ENCODE data around the gene RABGAP1L. TPM values are rescaled to one million over a fixed set of nuclear protein-coding genes. Genes with fewer than 3 reads are reported as not detected.
"Not testable (repeated sequence)": the region's sequence is repeated elsewhere in the genome, so short reads cannot be mapped to it uniquely, and the experiment has no call there.

Gene RABGAP1L
- total RNA-seq, 4 donors from 2014 or later: 70.5 to 100 (median 92.6) TPM

DNA sequence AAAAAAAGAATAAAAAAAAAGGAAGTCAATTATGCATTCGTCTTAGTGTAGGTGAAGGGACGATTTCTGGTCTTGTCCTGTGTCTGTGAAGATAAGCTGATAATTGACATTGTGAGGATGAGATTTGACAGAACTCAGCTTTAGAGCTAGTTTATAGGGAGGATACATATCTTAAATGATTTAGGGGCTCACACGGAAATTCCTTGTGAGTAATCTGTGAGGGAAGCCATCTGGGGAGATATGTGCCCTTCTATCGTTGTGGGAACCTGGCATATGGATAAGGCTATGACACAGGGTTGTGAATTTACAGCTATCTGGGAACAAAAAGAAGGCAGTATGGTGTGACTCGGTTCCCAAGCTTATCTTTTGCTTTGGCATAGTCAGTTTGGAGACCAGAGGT is 71.1 kb downstream of the RABGAP1L start:
- WGBS, 2 donors: 77 to 95% methylated on average over 5 of the region's 5 CpGs
- no peaks in the 10 kb centered on the region for H3K27me3 ChIP-seq
- H3K4me1 ChIP-seq: peaks cover 7 to 9% of the 10 kb centered on the region in 2 donors
- no peak for TF ChIP-seq POLR2A (IDR thresholded peaks at IDR 0.05)
- TF ChIP-seq, protein P1, sequence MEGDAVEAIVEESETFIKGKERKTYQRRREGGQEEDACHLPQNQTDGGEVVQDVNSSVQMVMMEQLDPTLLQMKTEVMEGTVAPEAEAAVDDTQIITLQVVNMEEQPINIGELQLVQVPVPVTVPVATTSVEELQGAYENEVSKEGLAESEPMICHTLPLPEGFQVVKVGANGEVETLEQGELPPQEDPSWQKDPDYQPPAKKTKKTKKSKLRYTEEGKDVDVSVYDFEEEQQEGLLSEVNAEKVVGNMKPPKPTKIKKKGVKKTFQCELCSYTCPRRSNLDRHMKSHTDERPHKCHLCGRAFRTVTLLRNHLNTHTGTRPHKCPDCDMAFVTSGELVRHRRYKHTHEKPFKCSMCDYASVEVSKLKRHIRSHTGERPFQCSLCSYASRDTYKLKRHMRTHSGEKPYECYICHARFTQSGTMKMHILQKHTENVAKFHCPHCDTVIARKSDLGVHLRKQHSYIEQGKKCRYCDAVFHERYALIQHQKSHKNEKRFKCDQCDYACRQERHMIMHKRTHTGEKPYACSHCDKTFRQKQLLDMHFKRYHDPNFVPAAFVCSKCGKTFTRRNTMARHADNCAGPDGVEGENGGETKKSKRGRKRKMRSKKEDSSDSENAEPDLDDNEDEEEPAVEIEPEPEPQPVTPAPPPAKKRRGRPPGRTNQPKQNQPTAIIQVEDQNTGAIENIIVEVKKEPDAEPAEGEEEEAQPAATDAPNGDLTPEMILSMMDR (IDR thresholded peaks at IDR 0.05): no peak
- H3K9me3 ChIP-seq: peaks cover 4% of the 10 kb centered on the region
- no peak overlapping the region for H3K27ac ChIP-seq
- H3K4me3 ChIP-seq (replicated peaks in 1 of 3): no peak overlapping the region
- no peaks in the 10 kb centered on the region for H3K36me3 ChIP-seq
- intact Hi-C loops (cut with DNase I): no loop called here
- DNase-seq: no peak

DNA sequence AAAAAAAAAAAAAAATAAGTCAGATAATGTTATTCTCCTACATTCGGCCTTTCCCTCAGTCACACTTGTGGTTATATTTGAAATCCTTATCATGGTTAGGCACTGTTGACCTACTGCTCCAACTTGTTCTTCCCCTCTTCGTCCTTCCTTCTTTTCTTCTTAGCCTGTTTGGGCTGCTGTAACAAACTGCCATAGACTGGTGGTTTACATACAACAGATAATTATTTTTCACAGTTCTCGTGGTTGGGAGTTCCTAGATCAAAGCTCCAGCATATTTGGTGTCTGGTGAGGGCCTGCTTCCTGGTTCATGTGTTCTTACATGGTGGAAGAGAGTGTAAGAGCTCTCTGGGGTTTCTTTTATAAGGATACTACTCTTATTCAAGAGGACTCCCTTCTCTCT is 73.4 kb downstream of the RABGAP1L start:
- intact Hi-C loops (cut with DNase I): no loop called here
- WGBS, 2 donors: 93 to 94% methylated on average over 3 of the region's 3 CpGs
- TF ChIP-seq, protein P1 (IDR thresholded peaks at IDR 0.05): no peak
- no peak for TF ChIP-seq POLR2A (IDR thresholded peaks at IDR 0.05)
- DNase-seq: no peak
- H3K4me3 ChIP-seq (replicated peaks in 1 of 3): no peak overlapping the region
- H3K4me1 ChIP-seq: no peaks in the 10 kb centered on the region
- peaks cover 2% of the 10 kb centered on the region for H3K9me3 ChIP-seq
- H3K27ac ChIP-seq: no peak overlapping the region
- H3K27me3 ChIP-seq: no peaks in the 10 kb centered on the region
- no peaks in the 10 kb centered on the region for H3K36me3 ChIP-seq

GRCh38 chr1:174238845-174239501 is 79.7 kb downstream of the RABGAP1L start:
- H3K36me3 ChIP-seq; H3K27me3 ChIP-seq; H3K27ac ChIP-seq; H3K9me3 ChIP-seq; intact Hi-C loops (cut with DNase I); H3K4me3 ChIP-seq (replicated peaks in 1 of 3); DNase-seq: not testable (repeated sequence)
- WGBS, 2 donors: 93 to 96% methylated on average over 26 to 29 of the region's 31 CpGs
- peaks cover 7 to 11% of the 10 kb centered on the region in 2 donors for H3K4me1 ChIP-seq

DNA sequence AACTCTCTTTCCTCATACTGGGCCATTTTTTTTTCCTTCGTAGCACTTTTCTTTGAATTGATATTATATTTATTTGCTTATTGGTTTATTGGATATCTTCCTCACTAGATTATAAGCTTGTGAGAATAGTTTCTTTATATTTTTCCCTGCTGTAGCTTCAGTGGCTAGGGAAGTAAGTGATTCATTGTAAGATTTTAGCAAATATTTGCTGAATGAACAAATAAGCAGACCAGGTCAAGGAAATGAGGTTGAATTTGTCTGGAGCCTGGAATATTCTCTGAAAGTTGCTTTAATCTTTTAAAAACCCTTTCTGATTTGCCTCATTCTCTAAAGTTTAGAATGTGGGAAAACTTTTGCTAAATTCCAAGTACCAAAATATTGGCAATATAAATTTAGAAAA is 80.2 kb downstream of the RABGAP1L start:
- 93 to 96% methylated on average over 1 of the region's 1 CpG for WGBS, 2 donors
- Histone ChIP-seq H3K36me3 (no peaks in the 10 kb centered on the region), H3K9me3 (no peaks in the 10 kb centered on the region), H3K4me3 (replicated peaks in 1 of 3) (no peak overlapping the region), H3K27me3 (no peaks in the 10 kb centered on the region), H3K4me1 (peaks cover 7 to 17% of the 10 kb centered on the region in 2 donors), H3K27ac (no peak overlapping the region)
- intact Hi-C loops (cut with DNase I): no loop called here
- TF ChIP-seq, protein P1 (IDR thresholded peaks at IDR 0.05): no peak
- TF ChIP-seq POLR2A (IDR thresholded peaks at IDR 0.05): no peak
- DNase-seq: no peak

DNA sequence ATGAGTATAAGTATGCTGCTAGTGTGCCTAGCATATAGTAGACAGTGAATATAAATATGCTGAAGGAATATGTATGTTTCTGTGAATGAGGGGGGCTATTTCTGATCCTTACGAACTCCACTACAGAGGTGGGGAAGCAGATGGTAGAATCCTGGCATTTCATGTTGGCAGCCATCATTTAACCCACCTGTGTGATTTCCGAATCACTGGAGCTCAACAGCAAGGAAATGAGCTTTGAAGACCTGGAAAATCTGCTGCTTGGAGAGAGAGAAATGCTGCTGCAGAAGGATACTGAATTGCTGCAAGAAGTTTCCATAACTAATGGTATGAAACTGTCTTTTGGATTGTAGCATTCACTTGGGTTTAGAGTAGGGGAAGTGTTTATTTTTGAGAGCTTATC is 83.5 kb downstream of the RABGAP1L start:
- TF ChIP-seq POLR2A (IDR thresholded peaks at IDR 0.05): no peak
- TF ChIP-seq, protein P1 (IDR thresholded peaks at IDR 0.05): no peak
- no peak for DNase-seq

More for the DNA sequence above, 83.5 kb downstream of the RABGAP1L start:
- intact Hi-C loops (cut with DNase I): no loop called here
- Histone ChIP-seq H3K4me3 (replicated peaks in 1 of 3) (no peak overlapping the region), H3K27ac (no peak overlapping the region), H3K9me3 (no peaks in the 10 kb centered on the region), H3K36me3 (no peaks in the 10 kb centered on the region), H3K27me3 (no peaks in the 10 kb centered on the region), H3K4me1 (peaks cover 7 to 17% of the 10 kb centered on the region in 2 donors)
- WGBS, 2 donors: 49 to 55% methylated on average over 2 of the region's 2 CpGs

All from thyroid gland (tissue), 4 donors.